Epidermal melanocyte (primary cell): ENCODE results near the gene DCAF6.
"Not testable (repeated sequence)": the region's sequence is repeated elsewhere in the genome, so short reads cannot be mapped to it uniquely, and the experiment has no call there.

Experiments used
- DNase-seq: peaks from one replicate; pipeline ENCODE4 v3.0.0; 2011; ENCODE audit warnings: low spot score; ENCODE audit not compliant: insufficient read length

Gene DCAF6

GRCh38 chr1:167936068-167936929 is at the start of gene DCAF6:
Gene DCAF6 (plus strand): TSS chr1:167936683. CDS start chr1:167936912, 229 bp downstream.
- peak; percentile 95 for DNase-seq

- not testable (repeated sequence) for DNase-seq
Observed at GRCh38 chr1:167887187-167887586, 49.3 kb upstream of the DCAF6 start.

- DNase-seq: no peak
Observed at GRCh38 chr1:167890400-167890799, 46.1 kb upstream of the DCAF6 start.

GRCh38 chr1:167893798-167894197 is 42.7 kb upstream of the DCAF6 start:
- DNase-seq: no peak

- DNase-seq: no peak
Observed at GRCh38 chr1:167898578-167899222, 37.8 kb upstream of the DCAF6 start.

GRCh38 chr1:167899253-167899681 is 37.2 kb upstream of the DCAF6 start:
- DNase-seq: no peak

GRCh38 chr1:167900907-167901306 is 35.6 kb upstream of the DCAF6 start:
- no peak for DNase-seq

- DNase-seq: no peak
Observed at GRCh38 chr1:167904652-167905130, 31.8 kb upstream of the DCAF6 start.

GRCh38 chr1:167905182-167905581 is 31.3 kb upstream of the DCAF6 start:
- no peak for DNase-seq

- no peak for DNase-seq
Observed at GRCh38 chr1:167905671-167906070, 30.8 kb upstream of the DCAF6 start.

GRCh38 chr1:167909691-167910180 is 26.7 kb upstream of the DCAF6 start:
- DNase-seq: no peak

GRCh38 chr1:167910530-167910929 is 26.0 kb upstream of the DCAF6 start:
- no peak for DNase-seq

GRCh38 chr1:167911413-167911812 is 25.1 kb upstream of the DCAF6 start:
- no peak for DNase-seq

GRCh38 chr1:167912294-167912693 is 24.2 kb upstream of the DCAF6 start:
- no peak for DNase-seq

GRCh38 chr1:167913895-167914496 is 22.5 kb upstream of the DCAF6 start, which contains the start of gene ADCY10:
Gene ADCY10 (minus strand): TSS chr1:167914134. CDS start chr1:167905140, 8,994 bp downstream.
- no peak for DNase-seq

- DNase-seq: no peak
Observed at GRCh38 chr1:167915569-167915968, 20.9 kb upstream of the DCAF6 start.

- no peak for DNase-seq
Observed at GRCh38 chr1:167916766-167917511, 19.5 kb upstream of the DCAF6 start.

- DNase-seq: no peak
Observed at GRCh38 chr1:167922023-167922422, 14.5 kb upstream of the DCAF6 start.

GRCh38 chr1:167922611-167923074 is 13.8 kb upstream of the DCAF6 start:
- no peak for DNase-seq

GRCh38 chr1:167923324-167924056 is 13.0 kb upstream of the DCAF6 start:
- no peak for DNase-seq
